Stimulated activated CD4-positive, alpha-beta T cell treated with anti-CD3 and anti-CD28 coated beads, Interleukin-12 subunit alpha, Interleukin-12 subunit beta, amount 100 ng/mL, for 4 hours (primary cell): ENCODE data around the gene TAF1B.
A peak's percentile ranks its signal among the peaks of the same experiment; 100 is the strongest.

Experiments used
- DNase-seq: peaks from one replicate; pipeline ENCODE4 v3.0.0-alpha.2; 2020

The TAF1B gene

GRCh38 chr2:9843229-9844035, at the start of gene TAF1B:
TAF1B (plus strand) TSS chr2:9843474; CDS start chr2:9843542, 68 bp downstream.
- peak; percentile 83 for DNase-seq

GRCh38 chr2:9793918-9794717, 49.2 kb upstream of the TAF1B start:
- no peak for DNase-seq

- DNase-seq: no peak
These were observed 48.2 kb upstream of the TAF1B start for GRCh38 chr2:9795071-9795470.

- DNase-seq: no peak
These were observed 46.9 kb upstream of the TAF1B start for GRCh38 chr2:9796056-9797010.

- DNase-seq: no peak
These were observed 46.2 kb upstream of the TAF1B start for GRCh38 chr2:9797086-9797485.

GRCh38 chr2:9797681-9798556, 45.4 kb upstream of the TAF1B start:
- DNase-seq: no peak

GRCh38 chr2:9799011-9799596, 44.2 kb upstream of the TAF1B start:
- no peak for DNase-seq

GRCh38 chr2:9799729-9800632, 43.3 kb upstream of the TAF1B start:
- peak; percentile 87 for DNase-seq

- no peak for DNase-seq
These were observed 42.7 kb upstream of the TAF1B start for GRCh38 chr2:9800639-9800974.

GRCh38 chr2:9800975-9801726, 42.1 kb upstream of the TAF1B start:
- peak; percentile 45 for DNase-seq

- no peak for DNase-seq
These were observed 40.7 kb upstream of the TAF1B start for GRCh38 chr2:9802576-9802993.

GRCh38 chr2:9803023-9803805, 40.1 kb upstream of the TAF1B start:
- no peak for DNase-seq

GRCh38 chr2:9805435-9806297, 37.6 kb upstream of the TAF1B start:
- DNase-seq: no peak

- no peak for DNase-seq
These were observed 37.0 kb upstream of the TAF1B start for GRCh38 chr2:9806298-9806610.

- no peak for DNase-seq
These were observed 36.6 kb upstream of the TAF1B start for GRCh38 chr2:9806656-9807055.

- no peak for DNase-seq
These were observed 36.2 kb upstream of the TAF1B start for GRCh38 chr2:9807056-9807455.

- DNase-seq: no peak
These were observed 35.5 kb upstream of the TAF1B start for GRCh38 chr2:9807555-9808305.
